ENCODE measurements around the gene SH2D1B.

The SH2D1B gene

DNA sequence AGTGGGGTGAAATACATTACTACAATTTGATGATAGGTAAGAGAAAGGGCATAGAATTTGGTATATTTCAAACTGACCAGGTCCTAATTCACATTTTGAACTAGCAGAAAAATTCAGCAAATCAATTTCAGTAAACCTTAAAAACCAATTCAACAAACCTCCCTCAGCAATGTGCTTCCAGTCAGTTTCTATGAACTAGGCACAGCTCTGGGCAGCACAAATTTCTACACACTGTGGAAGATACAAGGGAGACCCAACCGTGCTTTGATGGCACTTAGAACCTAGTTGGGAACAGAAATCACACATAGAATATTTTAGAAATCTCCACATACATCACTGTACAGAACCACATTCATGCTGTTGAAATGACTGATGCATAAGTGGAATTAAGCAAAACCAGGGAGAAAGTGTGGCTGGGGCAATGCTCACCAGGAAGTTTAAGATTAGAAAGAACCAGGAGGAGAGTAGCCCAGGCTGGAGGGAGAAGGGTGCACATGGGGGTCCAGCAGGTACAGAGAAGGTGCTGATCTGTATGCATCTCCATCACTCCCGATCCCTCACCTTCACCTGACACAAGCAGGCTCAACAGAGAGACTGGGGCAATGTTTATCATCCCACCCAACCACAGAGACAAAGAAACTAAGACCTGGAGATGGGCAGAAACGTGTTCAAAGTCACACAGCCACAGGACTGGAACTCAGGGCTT is 15.6 kb downstream of the SH2D1B start:
- H3K36me3 ChIP-seq (ENCODE audit: control insufficient read depth in 1 of 2, insufficient read depth in 2 of 2, low read depth in 1 of 2, low read length in 2 of 2) = no peaks in the 10 kb centered on the region
- H2BK5ac ChIP-seq (ENCODE audit: low read depth, low read length, poor library complexity, severe bottlenecking) = no peak overlapping the region
- no peak overlapping the region for H2BK12ac ChIP-seq (ENCODE audit: low read length in 2 of 2)
- H3K23ac ChIP-seq (ENCODE audit: low read length in 2 of 2) = no peak overlapping the region
- H3K4me1 ChIP-seq (ENCODE audit: control insufficient read depth, insufficient read depth, low read depth, low read length) = no peaks in the 10 kb centered on the region
- H2AFZ ChIP-seq (ENCODE audit: low read depth, low read length) = no peak overlapping the region
- no peak overlapping the region for H3K14ac ChIP-seq (ENCODE audit: low read length in 2 of 2)
- H2AK5ac ChIP-seq (ENCODE audit: low read length, severe bottlenecking) = no peak overlapping the region
- no peak overlapping the region for H2BK120ac ChIP-seq (ENCODE audit: low read depth, low read length)
- no peaks in the 10 kb centered on the region for H3K9me3 ChIP-seq (ENCODE audit: control insufficient read depth, low read length)
- H3K18ac ChIP-seq (ENCODE audit: low read depth in 1 of 2, low read length in 2 of 2) = no peak overlapping the region
- no peak overlapping the region for H4K91ac ChIP-seq (ENCODE audit: low read length)
- H4K8ac ChIP-seq (ENCODE audit: low read length) = no peak overlapping the region
- H3K27me3 ChIP-seq (ENCODE audit: control insufficient read depth in 1 of 2, insufficient read depth in 1 of 2, low read length in 2 of 2) = peaks cover 7 to 32% of the 10 kb centered on the region in 2 experiments
- DNase-seq = no peak
- no peak overlapping the region for H3K4ac ChIP-seq (ENCODE audit: low read depth in 1 of 2, low read length in 2 of 2)
- no peak overlapping the region for H3K9ac ChIP-seq (ENCODE audit: low read length)
- no peak overlapping the region for H3K4me3 ChIP-seq (ENCODE audit: insufficient read depth in 1 of 2, low read depth in 1 of 2, low read length in 2 of 2)
- H3K4me2 ChIP-seq (ENCODE audit: low read length, poor library complexity, severe bottlenecking) = no peak overlapping the region
- no peak overlapping the region for H2BK15ac ChIP-seq (ENCODE audit: low read depth, poor library complexity, severe bottlenecking)
- WGBS = 63% methylated on average over 3 of the region's 3 CpGs
- no peaks in the 10 kb centered on the region for H3K79me1 ChIP-seq (replicated peaks; ENCODE audit: low read length, poor library complexity, severe bottlenecking)
- no peak overlapping the region for H3K27ac ChIP-seq (ENCODE audit: low read length, poor library complexity, severe bottlenecking)

DNA sequence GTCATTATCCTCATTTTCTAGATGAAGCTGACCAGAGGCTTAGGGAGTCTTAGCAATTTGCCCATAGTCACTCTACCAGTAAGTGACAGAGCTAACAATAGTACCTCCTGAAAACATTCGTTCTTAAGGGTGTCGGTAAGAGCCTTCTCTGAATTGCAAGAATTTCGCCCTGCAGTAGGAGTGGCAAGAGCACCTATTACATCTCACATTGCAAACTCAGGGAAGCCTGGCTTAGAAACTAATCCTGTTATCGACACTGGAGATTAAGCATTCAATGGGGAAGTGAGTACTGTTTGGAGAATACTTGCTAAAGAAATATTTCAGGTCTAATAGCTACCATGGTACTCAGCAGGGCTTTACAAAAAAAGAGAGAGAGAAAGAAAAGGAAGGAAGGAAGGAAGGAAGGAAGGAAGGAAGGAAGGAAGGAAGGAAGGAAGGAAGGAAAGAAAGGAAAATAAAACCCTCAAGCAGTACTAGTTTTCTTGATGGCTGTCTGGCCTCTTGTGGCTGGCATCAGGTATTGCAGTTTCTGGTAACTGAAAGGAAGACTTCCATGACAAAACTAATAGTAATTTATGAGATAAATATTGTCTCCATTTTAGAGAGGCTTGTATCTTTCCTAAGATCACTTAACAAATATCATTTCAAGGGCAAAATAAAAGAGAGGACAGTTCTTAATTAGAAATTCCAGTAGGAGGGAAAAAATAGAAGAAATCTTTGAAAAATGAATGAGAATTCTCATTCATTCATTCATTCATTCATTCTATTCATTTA is 20.0 kb downstream of the SH2D1B start:
- Histone ChIP-seq H2BK12ac (ENCODE audit: low read length in 2 of 2) (no peak overlapping the region), H2AFZ (ENCODE audit: low read depth, low read length) (no peak overlapping the region), H3K9ac (ENCODE audit: low read length) (no peak overlapping the region), H3K36me3 (ENCODE audit: control insufficient read depth in 1 of 2, insufficient read depth in 2 of 2, low read depth in 1 of 2, low read length in 2 of 2) (no peaks in the 10 kb centered on the region), H3K14ac (ENCODE audit: low read length in 2 of 2) (no peak overlapping the region), H3K27me3 (ENCODE audit: control insufficient read depth in 1 of 2, insufficient read depth in 1 of 2, low read length in 2 of 2) (peaks cover 8 to 39% of the 10 kb centered on the region in 2 experiments), H3K18ac (ENCODE audit: low read depth in 1 of 2, low read length in 2 of 2) (no peak overlapping the region), H4K91ac (ENCODE audit: low read length) (no peak overlapping the region), H2AK5ac (ENCODE audit: low read length, severe bottlenecking) (no peak overlapping the region), H2BK15ac (ENCODE audit: low read depth, poor library complexity, severe bottlenecking) (no peak overlapping the region), H4K8ac (ENCODE audit: low read length) (no peak overlapping the region), H3K9me3 (ENCODE audit: control insufficient read depth, low read length) (no peaks in the 10 kb centered on the region), H3K27ac (ENCODE audit: low read length, poor library complexity, severe bottlenecking) (no peak overlapping the region), H2BK120ac (ENCODE audit: low read depth, low read length) (no peak overlapping the region), H3K4me3 (ENCODE audit: insufficient read depth in 1 of 2, low read depth in 1 of 2, low read length in 2 of 2) (no peak overlapping the region), H3K23ac (ENCODE audit: low read length in 2 of 2) (no peak overlapping the region), H3K79me1 (replicated peaks; ENCODE audit: low read length, poor library complexity, severe bottlenecking) (no peaks in the 10 kb centered on the region), H2BK5ac (ENCODE audit: low read depth, low read length, poor library complexity, severe bottlenecking) (no peak overlapping the region), H3K4ac (ENCODE audit: low read depth in 1 of 2, low read length in 2 of 2) (no peak overlapping the region), H3K4me2 (ENCODE audit: low read length, poor library complexity, severe bottlenecking) (no peak overlapping the region), H3K4me1 (ENCODE audit: control insufficient read depth, insufficient read depth, low read depth, low read length) (peaks cover 14% of the 10 kb centered on the region)
- WGBS = 56% methylated on average over 4 of the region's 4 CpGs
- peak; percentile 62 for DNase-seq

DNA sequence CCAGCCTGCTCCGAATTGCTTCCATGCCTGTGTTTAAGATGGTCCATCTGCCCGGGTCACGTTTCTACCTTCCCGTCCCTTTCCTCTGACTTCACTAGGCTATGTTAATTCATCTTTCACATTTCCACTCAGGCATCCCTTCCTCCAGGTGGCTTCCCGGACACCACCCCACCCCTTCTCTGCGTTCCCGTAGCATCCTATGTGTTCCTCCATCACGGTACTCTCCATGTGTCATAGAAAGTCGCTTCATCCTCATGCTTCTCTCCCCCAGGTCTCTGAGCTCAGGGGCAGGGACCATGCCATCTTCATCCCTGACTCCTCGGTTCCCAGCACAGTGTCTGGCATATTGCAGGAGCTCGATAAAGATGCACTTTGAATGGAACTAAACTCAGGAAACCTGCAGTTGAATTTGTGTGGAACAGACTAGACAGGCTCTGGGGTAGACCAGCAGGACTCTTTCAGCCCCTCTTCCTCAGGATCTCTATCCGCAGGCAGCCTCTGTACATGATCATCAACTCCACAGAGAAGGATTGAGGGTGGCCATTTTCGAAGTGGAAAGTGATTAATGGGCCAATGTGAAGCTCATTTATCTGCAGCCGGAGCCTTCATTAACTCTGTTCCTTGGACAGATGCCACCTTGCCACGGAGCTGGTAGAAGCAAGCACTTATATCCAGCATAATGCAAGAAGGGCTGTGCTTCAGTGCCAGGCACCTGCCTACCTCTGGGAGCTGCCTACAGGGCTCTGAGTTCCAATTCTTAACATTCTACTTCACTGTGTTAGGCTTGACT is 21.3 kb downstream of the SH2D1B start:
- Histone ChIP-seq H3K4me3 (ENCODE audit: insufficient read depth in 1 of 2, low read depth in 1 of 2, low read length in 2 of 2) (no peak overlapping the region), H3K27ac (ENCODE audit: low read length, poor library complexity, severe bottlenecking) (no peak overlapping the region), H2AFZ (ENCODE audit: low read depth, low read length) (no peak overlapping the region), H3K23ac (ENCODE audit: low read length in 2 of 2) (no peak overlapping the region), H3K4me1 (ENCODE audit: control insufficient read depth, insufficient read depth, low read depth, low read length) (peaks cover 14% of the 10 kb centered on the region), H4K8ac (ENCODE audit: low read length) (no peak overlapping the region), H4K91ac (ENCODE audit: low read length) (peak overlapping the region; percentile 0), H2BK12ac (ENCODE audit: low read length in 2 of 2) (peak overlapping the region in 1 of 2 experiments; percentile 46), H3K18ac (ENCODE audit: low read depth in 1 of 2, low read length in 2 of 2) (no peak overlapping the region), H3K27me3 (ENCODE audit: control insufficient read depth in 1 of 2, insufficient read depth in 1 of 2, low read length in 2 of 2) (peaks cover 0 to 42% of the 10 kb centered on the region in 2 experiments), H3K4me2 (ENCODE audit: low read length, poor library complexity, severe bottlenecking) (no peak overlapping the region), H2BK120ac (ENCODE audit: low read depth, low read length) (no peak overlapping the region), H2BK5ac (ENCODE audit: low read depth, low read length, poor library complexity, severe bottlenecking) (no peak overlapping the region), H3K36me3 (ENCODE audit: control insufficient read depth in 1 of 2, insufficient read depth in 2 of 2, low read depth in 1 of 2, low read length in 2 of 2) (no peaks in the 10 kb centered on the region), H2BK15ac (ENCODE audit: low read depth, poor library complexity, severe bottlenecking) (no peak overlapping the region), H3K9ac (ENCODE audit: low read length) (no peak overlapping the region), H3K4ac (ENCODE audit: low read depth in 1 of 2, low read length in 2 of 2) (no peak overlapping the region), H3K79me1 (replicated peaks; ENCODE audit: low read length, poor library complexity, severe bottlenecking) (no peaks in the 10 kb centered on the region), H2AK5ac (ENCODE audit: low read length, severe bottlenecking) (peak overlapping the region; percentile 7), H3K14ac (ENCODE audit: low read length in 2 of 2) (no peak overlapping the region), H3K9me3 (ENCODE audit: control insufficient read depth, low read length) (no peaks in the 10 kb centered on the region)
- WGBS = 86% methylated on average over 15 of the region's 15 CpGs
- no peak for DNase-seq

GRCh38 chr1:162389971-162390370 is 22.0 kb downstream of the SH2D1B start:
- no peak overlapping the region for H3K4ac ChIP-seq (ENCODE audit: low read depth in 1 of 2, low read length in 2 of 2)
- H3K23ac ChIP-seq (ENCODE audit: low read length in 2 of 2) = no peak overlapping the region
- no peak overlapping the region for H4K8ac ChIP-seq (ENCODE audit: low read length)
- H3K4me3 ChIP-seq (ENCODE audit: insufficient read depth in 1 of 2, low read depth in 1 of 2, low read length in 2 of 2) = no peak overlapping the region
- no peak overlapping the region for H3K4me2 ChIP-seq (ENCODE audit: low read length, poor library complexity, severe bottlenecking)
- H2BK15ac ChIP-seq (ENCODE audit: low read depth, poor library complexity, severe bottlenecking) = no peak overlapping the region
- H3K27me3 ChIP-seq (ENCODE audit: control insufficient read depth in 1 of 2, insufficient read depth in 1 of 2, low read length in 2 of 2) = peaks cover 0 to 42% of the 10 kb centered on the region in 2 experiments
- H3K9ac ChIP-seq (ENCODE audit: low read length) = no peak overlapping the region
- no peak overlapping the region for H3K18ac ChIP-seq (ENCODE audit: low read depth in 1 of 2, low read length in 2 of 2)
- WGBS = 83% methylated on average over 7 of the region's 9 CpGs
- H2AFZ ChIP-seq (ENCODE audit: low read depth, low read length) = no peak overlapping the region
- H3K36me3 ChIP-seq (ENCODE audit: control insufficient read depth in 1 of 2, insufficient read depth in 2 of 2, low read depth in 1 of 2, low read length in 2 of 2) = no peaks in the 10 kb centered on the region
- DNase-seq = no peak
- peak overlapping the region; percentile 61 for H3K27ac ChIP-seq (ENCODE audit: low read length, poor library complexity, severe bottlenecking)
- peaks cover 14% of the 10 kb centered on the region for H3K4me1 ChIP-seq (ENCODE audit: control insufficient read depth, insufficient read depth, low read depth, low read length)
- no peaks in the 10 kb centered on the region for H3K79me1 ChIP-seq (replicated peaks; ENCODE audit: low read length, poor library complexity, severe bottlenecking)
- no peak overlapping the region for H2BK120ac ChIP-seq (ENCODE audit: low read depth, low read length)
- H3K14ac ChIP-seq (ENCODE audit: low read length in 2 of 2) = no peak overlapping the region
- peak overlapping the region in 1 of 2 experiments; percentile 46 for H2BK12ac ChIP-seq (ENCODE audit: low read length in 2 of 2)
- H2AK5ac ChIP-seq (ENCODE audit: low read length, severe bottlenecking) = peak overlapping the region; percentile 71
- no peak overlapping the region for H2BK5ac ChIP-seq (ENCODE audit: low read depth, low read length, poor library complexity, severe bottlenecking)
- peak overlapping the region; percentile 0 for H4K91ac ChIP-seq (ENCODE audit: low read length)
- H3K9me3 ChIP-seq (ENCODE audit: control insufficient read depth, low read length) = no peaks in the 10 kb centered on the region
